A172 (cell line): ENCODE results near the gene TRIM66. TPM values are rescaled to one million over a fixed set of nuclear protein-coding genes. Genes with fewer than 3 reads are reported as not detected.
"Not testable (repeated sequence)": the region's sequence is repeated elsewhere in the genome, so short reads cannot be mapped to it uniquely, and the experiment has no call there.

Source experiments
- DNase-seq: peaks from one replicate; pipeline ENCODE4 v3.0.0-alpha.2; 2015; ENCODE audit warnings: low spot score
- total RNA-seq: library from RNA; depleted of rRNA; stranded (reverse); fragments of >200 nt; shearing (Covaris generic); gene quantifications from 2 replicates; pipeline ENCODE4 v1.2.3, GENCODE V29; 2014

TRIM66 gene
- total RNA-seq, 1 experiment from 2014 or later = 1.4 TPM

DNA sequence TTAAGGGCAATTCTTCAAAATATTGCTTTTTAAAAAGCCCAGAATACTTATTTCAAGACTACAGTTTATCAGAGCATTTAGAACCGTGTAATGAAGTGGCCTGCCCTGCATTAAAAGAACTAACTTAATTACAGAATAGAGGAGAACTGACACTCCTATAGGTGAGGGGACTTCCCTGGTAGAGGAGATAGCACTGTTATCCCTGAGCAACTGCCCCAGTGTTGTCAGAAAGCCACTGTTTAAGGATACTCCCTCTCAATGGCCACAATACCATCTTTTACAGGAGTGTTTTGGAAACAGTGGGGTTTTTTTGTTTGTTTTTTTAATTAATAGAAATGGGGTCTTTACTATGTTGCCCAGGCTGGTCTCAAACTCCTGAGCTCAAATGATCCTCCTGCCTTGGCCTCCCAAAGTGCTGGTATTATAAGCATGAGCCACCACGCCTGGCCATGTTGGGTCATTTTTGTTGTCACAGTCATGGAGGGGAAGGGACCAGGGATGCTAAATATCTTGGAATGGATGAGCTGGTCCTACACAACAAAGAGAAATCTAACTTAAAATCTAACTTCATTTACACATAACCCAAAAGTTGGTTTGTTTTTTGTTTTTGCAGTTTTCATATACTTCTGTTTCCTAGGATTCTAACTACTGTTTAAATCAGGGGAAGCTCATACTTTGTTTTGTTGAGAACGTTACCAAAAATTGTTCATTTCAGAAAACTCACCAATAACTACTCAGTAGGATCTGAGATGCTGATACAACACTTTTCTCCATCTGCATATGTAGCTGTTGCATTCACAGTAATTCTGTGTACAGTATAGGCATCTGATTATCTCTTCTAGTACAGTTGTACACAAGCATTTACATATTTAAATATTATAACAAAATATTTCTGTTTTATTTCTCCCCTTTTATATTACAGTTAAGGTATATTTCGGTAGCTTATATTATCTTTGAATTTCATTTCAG is 8.2 kb upstream of the TRIM66 start:
- DNase-seq = no peak

DNA sequence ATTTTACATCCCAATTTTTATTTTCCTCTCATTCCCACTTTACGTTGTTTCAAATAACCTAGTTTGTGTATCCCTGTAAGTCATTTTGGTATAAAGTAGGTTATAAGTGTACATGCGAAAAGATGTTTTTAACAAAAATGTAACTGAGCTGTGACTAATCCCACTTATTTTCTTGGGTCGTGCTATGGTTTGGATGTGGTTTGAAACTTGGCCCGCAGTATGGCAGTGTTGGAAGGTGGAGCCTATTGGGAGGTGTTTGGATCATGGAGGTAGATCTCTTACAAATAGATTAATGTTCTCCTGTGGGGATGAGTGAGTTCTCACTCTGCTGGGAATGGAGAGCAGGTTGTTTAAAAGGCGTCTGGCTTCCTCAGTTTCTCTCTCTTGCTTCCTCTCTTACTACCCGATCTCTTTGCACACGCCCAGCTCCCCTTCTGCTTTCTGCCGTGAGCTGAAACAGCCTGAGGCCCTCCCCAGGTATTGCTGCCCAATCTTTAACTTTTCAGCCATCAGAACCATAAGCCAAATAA is 7.3 kb upstream of the TRIM66 start:
- peak; percentile 28 for DNase-seq

DNA sequence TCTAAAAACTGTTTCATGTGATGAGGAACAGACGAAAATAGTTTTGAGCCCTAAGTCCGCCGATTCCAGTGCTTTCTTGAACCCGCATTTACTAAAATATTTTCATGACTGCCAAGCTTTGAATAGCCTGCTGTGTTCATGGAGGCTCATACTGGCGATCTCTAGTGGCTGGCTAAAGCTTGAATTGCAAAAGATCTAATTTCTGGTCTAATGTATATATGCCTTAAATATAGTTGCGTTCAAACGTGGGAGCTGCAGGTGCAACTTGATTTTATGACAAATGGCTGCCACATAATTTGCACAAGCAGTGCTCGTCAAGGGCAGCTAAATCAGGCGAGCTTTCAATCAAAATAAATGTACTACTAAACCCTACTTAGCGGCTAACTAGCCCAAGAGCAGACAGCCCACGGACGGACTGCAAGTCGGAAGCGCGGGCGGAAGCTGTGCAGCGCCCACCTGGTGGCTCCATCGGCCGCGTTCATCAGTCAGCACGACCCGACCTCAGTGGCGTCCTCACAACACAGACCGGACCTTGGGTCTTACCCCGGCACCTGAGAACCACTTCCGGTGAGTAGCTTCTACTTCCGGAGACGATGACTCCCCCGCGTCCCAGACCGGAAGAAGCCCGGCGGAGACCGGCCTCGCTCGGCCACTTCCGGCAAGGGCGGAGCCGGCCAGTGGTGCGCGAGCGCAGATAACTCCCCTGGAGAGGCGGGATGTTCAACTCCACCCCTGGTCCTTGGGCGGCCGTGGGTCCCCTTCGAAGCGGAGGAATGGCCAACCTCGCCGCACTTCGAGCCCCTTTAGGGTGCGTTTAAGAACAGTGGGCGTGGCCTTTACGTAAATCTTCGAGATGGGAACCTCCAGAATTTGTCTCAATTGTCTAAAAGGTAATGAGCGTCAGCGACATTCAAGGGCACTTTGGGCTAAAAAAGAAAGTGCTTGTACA is 6.2 kb upstream of the TRIM66 start:
- peak; percentile 96 for DNase-seq

DNA sequence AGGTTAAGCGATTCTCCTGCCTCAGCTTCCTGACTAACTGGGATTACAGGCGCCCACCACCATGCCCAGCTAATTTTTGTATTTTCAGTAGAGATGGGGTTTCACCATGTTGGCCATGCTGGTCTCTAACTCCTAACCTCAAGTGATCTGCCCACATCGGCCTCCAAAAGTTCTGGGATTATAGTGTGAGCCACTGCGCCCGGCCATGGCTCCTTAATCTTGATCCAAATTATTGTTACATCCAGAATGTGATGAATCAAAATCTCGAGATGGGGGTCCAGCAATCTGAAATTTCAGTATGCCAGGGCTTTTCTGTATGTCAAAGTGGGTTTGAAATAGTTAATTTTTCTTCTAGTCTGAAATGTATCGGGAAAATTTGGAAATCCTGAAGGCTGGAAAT is 3.9 kb upstream of the TRIM66 start:
- no peak for DNase-seq

DNA sequence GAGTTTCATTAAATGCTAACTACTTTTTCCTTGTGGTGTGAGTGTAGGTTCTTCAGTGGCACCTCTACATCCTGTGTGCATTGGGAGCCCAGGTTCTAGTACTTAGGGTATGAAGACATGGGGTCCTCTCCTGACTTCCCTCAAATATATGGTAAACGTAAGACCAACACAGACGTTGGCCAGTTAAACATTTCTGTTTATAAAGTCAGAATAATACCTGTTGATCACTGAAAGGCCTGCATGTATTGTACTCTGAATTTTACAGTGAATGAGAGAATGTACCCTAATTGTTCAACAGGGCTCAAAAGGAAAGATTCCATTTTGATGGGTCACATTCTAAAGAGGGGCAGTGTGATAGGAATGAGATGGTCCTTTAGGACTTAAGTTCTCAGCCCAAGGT is 3.4 kb upstream of the TRIM66 start:
- DNase-seq = no peak

DNA sequence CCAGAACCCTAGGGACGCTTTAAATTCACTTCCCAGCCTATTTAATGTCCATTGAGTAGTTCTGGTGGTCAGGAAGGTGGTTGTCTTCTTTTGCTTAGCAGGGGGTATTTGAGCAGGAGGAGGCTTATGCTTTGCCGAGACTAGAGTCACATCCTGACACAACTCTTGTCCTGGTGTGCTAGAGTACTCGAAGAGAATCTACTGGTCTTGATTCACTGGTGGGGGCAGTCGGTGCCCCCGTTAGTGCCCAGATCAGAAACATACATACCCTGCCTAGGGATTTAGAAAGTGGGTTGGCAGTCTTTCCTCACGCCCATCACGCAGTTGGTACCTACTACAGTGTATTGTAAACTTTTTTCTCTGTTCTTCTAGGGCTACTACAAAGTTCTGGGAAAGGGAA is 2.8 kb upstream of the TRIM66 start:
- DNase-seq = no peak

DNA sequence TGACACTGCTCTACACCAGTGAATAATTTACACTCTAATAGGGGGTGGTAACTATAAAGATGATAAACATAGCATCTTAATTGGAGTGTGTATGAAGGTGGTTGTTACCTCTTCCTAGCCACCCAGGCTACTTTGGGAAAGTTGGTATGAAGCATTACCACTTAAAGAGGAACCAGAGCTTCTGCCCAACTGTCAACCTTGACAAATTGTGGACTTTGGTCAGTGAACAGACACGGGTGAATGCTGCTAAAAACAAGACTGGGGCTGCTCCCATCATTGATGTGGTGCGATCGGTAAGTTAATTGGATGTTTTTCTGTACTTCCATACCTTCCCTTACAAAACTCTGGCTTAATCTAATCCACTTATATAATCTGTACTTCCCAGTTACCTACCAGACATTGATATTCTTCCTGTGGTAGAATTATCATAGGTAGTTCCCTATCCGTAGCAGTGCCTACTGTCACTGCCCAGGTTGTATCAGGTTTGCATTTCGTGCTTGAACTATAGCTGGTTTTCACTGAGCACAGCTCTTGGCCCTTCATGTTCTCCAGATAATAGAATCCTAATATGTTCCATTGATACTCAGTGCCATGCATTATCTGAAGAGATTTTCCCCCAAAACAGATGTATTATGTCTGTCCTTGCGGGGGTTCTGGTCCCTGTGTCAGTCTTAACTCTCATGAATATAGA is 2.3 kb upstream of the TRIM66 start:
- no peak for DNase-seq

DNA sequence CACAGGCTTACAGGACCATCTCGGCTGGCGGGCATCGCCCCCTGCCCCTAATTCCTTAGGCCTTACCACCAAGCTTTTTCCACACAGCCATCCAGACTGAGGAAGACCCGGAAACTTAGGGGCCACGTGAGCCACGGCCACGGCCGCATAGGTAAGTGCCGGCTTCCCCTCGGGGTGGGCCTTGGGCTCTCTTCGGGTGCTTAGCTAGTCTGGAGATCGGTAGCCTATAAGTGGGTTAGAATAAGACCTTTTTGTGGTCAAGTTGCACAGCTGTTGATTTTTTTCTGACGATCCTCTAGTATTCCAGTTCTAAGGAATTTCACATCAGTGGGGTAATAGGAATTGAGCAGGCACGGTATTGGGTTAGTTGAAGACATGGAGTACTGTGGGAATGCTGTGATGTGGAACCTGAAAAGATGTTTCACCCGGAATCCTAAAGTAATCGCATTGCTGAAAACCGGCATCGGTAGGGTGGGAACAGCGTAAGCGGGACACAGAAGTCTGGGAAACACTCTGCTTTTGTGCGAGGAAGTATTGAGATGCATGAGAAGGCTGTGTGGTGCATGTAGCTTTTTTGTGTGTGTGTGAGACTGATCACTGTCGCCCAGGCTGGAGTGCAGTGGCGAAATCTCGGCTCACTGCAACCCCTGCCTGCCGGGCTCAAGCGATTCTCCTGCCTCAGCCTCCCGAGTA is 796 bp upstream of the TRIM66 start:
- no peak for DNase-seq

DNA sequence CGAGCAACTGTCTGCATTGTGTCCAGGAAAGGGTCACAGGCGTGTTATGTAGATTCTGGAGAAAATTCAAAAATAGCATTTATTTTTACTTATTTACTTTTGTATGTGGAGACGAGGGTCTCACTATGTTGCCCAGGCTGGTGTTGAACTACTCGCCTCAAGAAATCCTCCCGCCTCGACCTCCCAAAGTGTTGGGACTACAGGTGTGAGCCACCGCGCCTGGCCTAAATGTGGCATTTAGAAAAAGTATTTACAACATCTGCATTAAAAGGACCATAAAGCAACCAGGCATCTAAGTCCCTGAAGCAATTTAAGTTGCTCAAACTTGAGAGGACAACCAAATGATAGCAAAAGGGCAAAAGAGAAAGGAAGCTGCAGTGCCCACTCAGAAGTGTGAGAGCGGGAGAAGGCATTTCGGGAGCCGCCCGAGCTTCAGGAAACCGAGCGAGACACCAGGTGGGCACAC is 595 bp downstream of the TRIM66 start:
- DNase-seq = no peak

DNA sequence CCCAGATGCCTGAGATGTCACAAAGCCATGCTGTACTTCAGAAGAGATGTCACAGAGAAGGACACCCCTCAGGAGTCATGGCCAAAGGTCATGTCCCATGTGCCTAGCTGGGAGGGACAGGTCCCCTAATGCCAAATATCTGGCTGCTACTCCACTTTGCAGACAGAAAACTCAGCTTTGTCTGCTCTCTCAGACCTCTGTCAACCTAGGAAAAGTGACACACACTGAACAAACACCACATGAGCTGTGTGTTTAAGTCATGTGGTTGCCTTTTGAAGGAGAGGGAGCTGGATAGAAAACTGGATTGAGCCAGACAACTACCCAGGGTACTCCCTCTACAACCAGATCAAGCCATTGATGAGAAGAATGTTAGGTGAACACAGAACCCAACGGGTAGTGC is 3.5 kb downstream of the TRIM66 start:
- no peak for DNase-seq

DNA sequence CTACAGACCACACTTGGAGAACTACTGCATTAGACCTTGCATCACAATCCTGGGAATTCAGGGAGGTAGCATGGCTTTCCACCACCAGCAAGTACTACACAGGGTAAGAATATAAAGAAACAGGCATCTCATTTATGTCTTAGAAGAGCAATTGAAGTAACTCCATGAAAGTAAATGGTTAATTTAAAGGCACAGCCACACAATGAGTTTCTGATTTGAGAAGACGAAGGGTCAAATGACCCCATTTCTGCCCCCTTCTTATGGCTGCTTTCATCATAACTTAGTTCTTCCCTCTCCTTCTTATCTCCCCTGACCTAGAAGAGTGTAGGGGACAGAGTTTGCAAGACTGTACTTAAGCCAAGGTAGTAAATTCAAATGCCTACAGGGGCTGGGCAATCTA is 6.0 kb downstream of the TRIM66 start:
- DNase-seq = no peak

DNA sequence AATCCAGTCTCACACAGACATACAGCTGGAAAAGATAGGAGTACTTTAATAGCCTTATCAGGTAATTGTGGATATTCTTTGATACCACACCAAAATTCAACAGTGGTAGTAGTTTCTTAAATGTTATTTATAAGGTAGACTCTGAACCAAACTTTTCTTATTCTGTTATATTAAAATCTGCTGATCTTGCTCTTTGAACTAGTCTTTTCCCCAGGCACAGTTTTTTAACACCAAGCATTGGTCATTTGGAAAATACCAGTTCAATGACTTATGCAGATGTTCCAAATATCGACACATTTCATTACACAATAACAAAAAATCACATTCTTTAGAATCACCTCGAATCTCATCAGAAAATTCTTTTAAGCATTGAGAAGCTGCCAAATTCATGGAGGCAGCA is 7.6 kb downstream of the TRIM66 start:
- no peak for DNase-seq

DNA sequence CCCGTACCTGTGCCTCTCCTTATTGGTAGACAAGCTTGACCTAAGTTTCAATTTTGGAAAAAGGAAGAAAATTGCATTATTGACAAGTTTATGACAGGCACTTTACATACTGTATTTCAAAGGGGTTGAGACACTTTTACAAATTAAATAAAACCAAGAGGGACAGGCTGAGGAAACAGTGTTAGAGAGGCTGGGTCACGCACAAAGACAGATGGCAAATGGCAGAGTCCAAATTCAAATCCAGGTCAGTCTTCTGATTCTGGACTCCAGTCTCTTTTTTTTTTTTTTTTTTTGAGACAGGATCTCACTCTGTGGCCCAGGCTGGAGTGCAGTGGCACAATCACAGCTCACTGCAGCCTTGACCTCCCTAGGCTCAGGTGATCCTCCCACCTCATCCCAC is 10.1 kb downstream of the TRIM66 start:
- DNase-seq = no peak

DNA sequence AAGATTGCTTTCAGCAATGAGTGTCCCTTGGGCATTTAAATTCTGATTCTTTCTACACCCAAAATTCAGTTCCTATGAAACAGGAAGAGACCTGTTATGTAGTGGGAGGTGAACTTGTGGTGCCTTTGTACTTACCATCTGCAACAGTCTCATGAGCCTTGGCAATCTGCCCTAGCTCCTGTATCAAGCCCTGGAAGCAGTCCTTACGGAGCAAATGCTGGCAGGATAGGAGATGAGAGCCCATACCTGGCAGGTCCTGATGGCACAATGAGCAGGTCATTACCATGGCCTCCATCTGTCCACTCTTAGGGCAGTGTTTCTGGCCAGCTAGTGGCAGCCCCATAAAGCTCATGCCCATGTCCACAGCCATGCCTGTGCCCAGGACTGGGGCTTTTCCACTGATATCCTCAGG is 10.8 kb downstream of the TRIM66 start:
- peak; percentile 75 for DNase-seq

DNA sequence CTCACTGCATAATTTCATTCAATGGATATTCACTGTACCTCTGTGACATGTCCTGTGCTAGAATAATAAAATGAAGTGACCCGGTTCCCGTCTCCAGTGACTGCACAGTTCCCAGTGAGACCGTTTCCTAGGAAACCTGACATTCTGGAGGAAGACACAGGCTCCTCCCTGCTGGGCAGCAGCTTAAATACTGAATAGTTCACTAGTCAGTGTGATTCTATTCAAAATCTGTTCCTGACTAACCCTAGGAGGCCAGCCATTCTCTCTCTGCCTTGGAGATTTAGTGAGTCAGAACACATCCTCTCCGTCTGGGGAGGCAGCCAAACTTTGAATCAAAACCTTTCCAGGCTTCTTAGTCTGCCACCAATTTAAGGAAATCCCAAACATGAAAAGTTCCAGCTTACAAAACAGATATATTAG is 11.3 kb downstream of the TRIM66 start:
- peak; percentile 94 for DNase-seq

DNA sequence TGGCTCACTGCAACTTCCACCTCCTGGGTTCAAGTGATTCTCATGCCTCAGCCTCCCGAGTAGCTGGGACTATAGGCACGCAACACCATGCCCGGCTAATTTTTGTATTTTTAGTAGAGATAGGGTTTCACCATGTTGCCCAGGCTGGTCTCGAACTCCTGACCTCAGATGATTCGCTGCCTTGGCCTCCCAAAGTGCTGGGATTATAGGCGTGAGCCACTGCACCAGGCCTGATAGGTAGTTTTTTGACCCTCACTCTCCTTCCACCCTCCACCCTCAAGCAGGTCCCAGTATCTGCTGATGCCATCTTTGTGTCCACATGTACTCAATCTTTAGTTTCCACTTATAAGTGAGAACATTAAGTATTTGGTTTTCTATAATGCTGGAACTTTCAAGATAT is 12.4 kb downstream of the TRIM66 start:
- DNase-seq = not testable (repeated sequence)

DNA sequence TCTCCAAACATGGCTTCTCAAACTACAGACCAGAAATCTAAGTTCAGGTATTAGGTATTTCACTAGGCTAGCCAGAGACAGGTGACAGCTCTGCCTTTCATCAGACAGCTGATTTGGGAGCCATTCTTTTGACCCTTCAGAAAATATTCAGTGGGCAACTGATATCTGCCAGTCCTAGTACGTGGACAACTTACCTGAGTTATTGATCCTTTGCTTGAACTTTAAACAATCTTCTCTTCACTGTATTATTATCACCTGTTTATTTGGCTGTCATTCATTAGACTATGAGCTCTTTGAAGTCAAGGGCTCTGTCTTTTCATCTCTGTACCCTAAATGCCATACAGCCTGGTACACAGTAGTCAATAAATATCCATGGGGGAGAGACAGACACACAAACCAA is 17.2 kb downstream of the TRIM66 start:
- DNase-seq = no peak

DNA sequence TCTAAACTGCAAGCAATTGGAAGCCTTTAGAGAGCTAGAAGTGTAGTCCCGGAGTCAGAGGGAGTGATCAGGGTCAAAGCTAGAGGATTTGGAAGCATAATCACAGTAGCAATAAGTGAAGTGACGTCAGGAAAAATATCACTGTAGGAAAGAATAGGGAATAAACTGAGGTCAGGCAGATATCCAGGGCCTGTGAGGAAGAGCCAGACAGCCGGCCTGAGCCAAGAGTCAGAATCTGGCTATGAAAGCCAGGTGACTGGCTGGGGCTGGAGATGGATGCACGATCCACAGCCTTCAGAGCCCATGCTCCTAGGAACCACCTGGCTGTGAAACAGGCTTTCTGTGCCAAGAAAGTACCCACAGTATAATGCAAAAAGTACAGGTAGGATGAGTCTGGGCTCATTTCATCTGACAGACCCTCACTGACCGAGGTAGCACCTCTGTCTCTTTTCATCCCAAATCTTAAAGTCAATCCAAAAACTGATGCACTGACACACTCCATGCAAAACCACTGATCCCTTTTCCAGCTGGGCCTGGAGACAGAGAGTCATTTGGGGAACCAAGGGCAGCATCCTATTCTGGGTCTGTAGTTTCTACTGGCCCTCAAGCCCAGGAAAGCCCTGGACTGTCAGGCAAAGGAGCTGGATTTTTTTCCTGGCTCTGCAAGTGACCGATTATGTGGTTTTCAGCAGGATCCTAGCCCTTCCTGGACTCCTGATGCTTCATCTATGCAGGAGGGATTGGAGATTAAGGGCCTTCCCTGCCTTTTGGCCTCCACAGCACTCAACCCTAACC is 21.3 kb downstream of the TRIM66 start:
- no peak for DNase-seq

DNA sequence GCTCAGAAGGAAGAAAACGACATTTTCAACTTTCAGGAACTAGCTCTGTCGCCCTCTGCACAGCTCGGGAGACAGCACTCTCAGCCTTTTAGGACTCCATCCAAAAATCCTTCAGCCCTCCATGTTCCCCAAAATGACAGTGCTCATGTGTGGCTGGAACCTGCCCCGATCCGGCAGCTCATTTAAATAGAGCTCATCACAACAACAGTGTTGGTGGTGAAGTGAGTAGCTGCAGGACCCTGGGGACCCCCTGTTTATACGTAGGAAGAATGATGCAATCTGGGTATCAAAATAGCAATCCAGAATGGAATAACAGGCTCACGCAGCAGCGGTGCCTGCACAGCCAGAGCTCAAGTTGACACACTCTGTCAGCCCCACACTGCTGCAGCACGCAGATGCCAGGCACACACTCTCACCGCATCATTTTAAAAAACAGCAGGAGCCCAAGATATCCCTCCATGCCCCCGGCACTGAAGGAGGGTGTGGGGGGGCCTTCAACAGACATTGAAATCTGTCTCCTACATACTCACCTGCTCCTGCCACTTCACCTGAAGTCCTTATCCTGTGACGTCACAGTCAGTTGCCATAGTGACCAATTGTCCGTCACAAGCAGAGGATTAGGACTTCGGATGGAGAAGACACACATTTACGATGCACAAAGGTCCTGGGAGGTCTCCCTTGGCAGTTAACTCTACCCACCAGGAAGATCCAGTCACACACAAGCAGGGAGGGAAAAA is 24.0 kb downstream of the TRIM66 start:
- no peak for DNase-seq
